H9 (cell line): ENCODE results near the gene HECTD3. TPM values are rescaled to one million over a fixed set of nuclear protein-coding genes. Genes with fewer than 3 reads are reported as not detected.

Source experiments
- DNase-seq: peaks from one replicate; pipeline ENCODE4 v3.0.0-alpha.2; 2017
- H2AFZ ChIP-seq: one replicate; pipeline ENCODE4 v1.6.1; 2013; ENCODE audit warnings: mild to moderate bottlenecking, low read length, control low read depth, moderate library complexity
- H2AK5ac ChIP-seq: 2 replicates; pipeline ENCODE4 v1.6.1; 2013; ENCODE audit warnings: low read length, control low read depth, mixed read lengths; ENCODE audit not compliant: insufficient read length
- H2BK120ac ChIP-seq: one replicate; pipeline ENCODE4 v1.6.1; 2013; ENCODE audit warnings: low read depth, mild to moderate bottlenecking, low read length, control low read depth, inconsistent platforms; ENCODE audit not compliant: poor library complexity, severe bottlenecking
- H2BK12ac ChIP-seq: 2 replicates; pipeline ENCODE4 v1.6.1; 2013; ENCODE audit warnings: low read length, control low read depth, mixed read lengths, low read depth; ENCODE audit not compliant: insufficient read length
- H2BK15ac ChIP-seq: 2 replicates; pipeline ENCODE4 v1.6.1; 2013; ENCODE audit warnings: low read depth, low read length, control low read depth
- H2BK20ac ChIP-seq: one replicate; pipeline ENCODE4 v1.6.1; 2013; ENCODE audit warnings: low read depth, mild to moderate bottlenecking, low read length, control low read depth, inconsistent platforms; ENCODE audit not compliant: poor library complexity, severe bottlenecking
- H2BK5ac ChIP-seq: 2 replicates; pipeline ENCODE4 v1.6.1; 2013; ENCODE audit warnings: low read length, control low read depth, mixed read lengths; ENCODE audit not compliant: insufficient read length
- H3K14ac ChIP-seq: 2 replicates; pipeline ENCODE4 v1.6.1; 2013; ENCODE audit warnings: low read length, control low read depth; ENCODE audit not compliant: insufficient read depth
- H3K18ac ChIP-seq: 2 replicates; pipeline ENCODE4 v1.6.1; 2013; ENCODE audit warnings: low read depth, mild to moderate bottlenecking, mixed read lengths, low read length, control low read depth; ENCODE audit not compliant: insufficient read length
- H3K23ac ChIP-seq: 2 replicates; pipeline ENCODE4 v1.6.1; 2013; ENCODE audit warnings: low read length, control low read depth, mixed read lengths, low read depth; ENCODE audit not compliant: insufficient read length
- H3K23me2 ChIP-seq: 2 replicates; pipeline ENCODE4 v1.6.1; 2013; ENCODE audit warnings: low read depth, mild to moderate bottlenecking, mixed read lengths, low read length, control low read depth; ENCODE audit not compliant: insufficient read length, poor library complexity, severe bottlenecking
- H3K27ac ChIP-seq: 2 replicates; pipeline ENCODE4 v1.5.1; 2013; ENCODE audit warnings: low read length, control low read depth, mixed read lengths, low read depth; ENCODE audit not compliant: insufficient read length
- H3K27me3 ChIP-seq: 2 replicates; pipeline ENCODE4 v1.6.1; 2013; ENCODE audit warnings: low read length, control low read depth, inconsistent platforms; ENCODE audit not compliant: insufficient read depth
- H3K4ac ChIP-seq: 2 replicates; pipeline ENCODE4 v1.6.1; 2013; ENCODE audit warnings: low read depth, mild to moderate bottlenecking, control low read depth, inconsistent platforms, low read length, moderate library complexity
- H3K4me1 ChIP-seq: 2 replicates; pipeline ENCODE4 v1.6.1; 2013; ENCODE audit warnings: low read length, control low read depth, inconsistent platforms; ENCODE audit not compliant: insufficient read depth
- H3K4me2 ChIP-seq: 2 replicates; pipeline ENCODE4 v1.6.1; 2013; ENCODE audit warnings: low read length, control low read depth, mixed read lengths; ENCODE audit not compliant: insufficient read length, insufficient read depth
- H3K56ac ChIP-seq: 2 replicates; pipeline ENCODE4 v1.6.1; 2013; ENCODE audit warnings: low read depth, mild to moderate bottlenecking, mixed read lengths, low read length, control low read depth; ENCODE audit not compliant: insufficient read length
- H3K79me1 ChIP-seq: 2 replicates; pipeline ENCODE4 v1.6.1; 2013; ENCODE audit warnings: low read depth, mild to moderate bottlenecking, moderate library complexity, low read length, control low read depth, inconsistent platforms; ENCODE audit not compliant: insufficient read depth, poor library complexity, severe bottlenecking
- H3K79me2 ChIP-seq: 2 replicates; pipeline ENCODE4 v1.6.1; 2013; ENCODE audit warnings: low read length, control low read depth, inconsistent platforms; ENCODE audit not compliant: insufficient read depth
- H3K9ac ChIP-seq: 2 replicates; pipeline ENCODE4 v1.6.1; 2013; ENCODE audit warnings: low read length, control low read depth, mixed read lengths; ENCODE audit not compliant: insufficient read length; ENCODE audit errors: extremely low read depth
- H3K9me3 ChIP-seq: one replicate; pipeline ENCODE4 v1.6.1; 2013; ENCODE audit warnings: low read depth, low read length, inconsistent platforms; ENCODE audit not compliant: control insufficient read depth
- H3T11ph ChIP-seq: one replicate; pipeline ENCODE4 v1.6.1; 2013; ENCODE audit warnings: mild to moderate bottlenecking, low read length, control low read depth, inconsistent platforms
- H4K20me1 ChIP-seq: one replicate; pipeline ENCODE4 v1.6.1; 2013; ENCODE audit not compliant: control insufficient read depth, insufficient read length, insufficient read depth
- H4K5ac ChIP-seq: 2 replicates; pipeline ENCODE4 v1.6.1; 2013; ENCODE audit warnings: low read depth, mild to moderate bottlenecking, mixed read lengths, low read length, control low read depth; ENCODE audit not compliant: insufficient read length
- H4K8ac ChIP-seq: replicated peaks from 2 replicates; pipeline ENCODE4 v1.6.1; 2013; ENCODE audit warnings: low read length, control low read depth, mixed read lengths, low read depth; ENCODE audit not compliant: insufficient read length
- H4K91ac ChIP-seq: 2 replicates; pipeline ENCODE4 v1.6.1; 2013; ENCODE audit warnings: low read depth, mild to moderate bottlenecking, moderate library complexity, mixed read lengths, low read length, control low read depth; ENCODE audit not compliant: insufficient read length
- H3K27ac Mint-ChIP-seq, 3 experiments: 2 replicates in 2 of 3; 3 replicates in 1 of 3; pipeline ENCODE4 v1.8.0; 2020 to 2021; ENCODE audit warnings: mixed read lengths in 3 of 3, mild to moderate bottlenecking in 1 of 3, moderate library complexity in 1 of 3
- H3K27me3 Mint-ChIP-seq: 2 replicates; pipeline ENCODE4 v1.8.0; 2021; ENCODE audit warnings: low read depth, mild to moderate bottlenecking, moderate library complexity, mixed read lengths
- H3K36me3 Mint-ChIP-seq, 3 experiments: 2 replicates in 2 of 3; 3 replicates in 1 of 3; pipeline ENCODE4 v1.8.0; 2020 to 2021; ENCODE audit warnings: low read depth in 3 of 3, mixed read lengths in 3 of 3; ENCODE audit not compliant: insufficient read depth in 1 of 3
- H3K4me1 Mint-ChIP-seq, 2 experiments: 2 replicates each; pipeline ENCODE4 v1.8.0; 2020; ENCODE audit warnings: mixed read lengths in 2 of 2
- H3K4me3 Mint-ChIP-seq, 2 experiments: 2 replicates in 1 of 2; 3 replicates in 1 of 2; pipeline ENCODE4 v1.8.0; 2020 to 2021; ENCODE audit warnings: mild to moderate bottlenecking in 2 of 2, mixed read lengths in 2 of 2, moderate library complexity in 1 of 2
- H3K9me3 Mint-ChIP-seq, 2 experiments: 2 replicates in 1 of 2; 3 replicates in 1 of 2; pipeline ENCODE4 v1.8.0; 2020; ENCODE audit warnings: mild to moderate bottlenecking in 2 of 2, mixed read lengths in 2 of 2, moderate library complexity in 1 of 2
- CTCF ChIP-seq: fragments of 200-600 bp; sonication (generic); conservative IDR thresholded peaks from 3 replicates; pipeline ENCODE4 v1.8.0; 2021; ENCODE audit warnings: antibody characterized with exemption, mild to moderate bottlenecking
- WGBS: extraction: QIAGEN DNeasy Blood & Tissue Kit; methylation state at CpG from one replicate; pipeline ENCODE4 v1.1.7; 2013; ENCODE audit warnings: missing lambda C conversion rate, low lambda C conversion rate, mixed read lengths; ENCODE audit not compliant: insufficient read length; ENCODE audit errors: extremely low coverage; 5-methylcytosine and 5-hydroxymethylcytosine counted together
- total RNA-seq: library from RNA; stranded (reverse); gene quantifications from 2 replicates; pipeline ENCODE4 v1.2.1, GENCODE V29; 2021

The HECTD3 gene
- total RNA-seq, 1 experiment from 2014 or later, result 36.0 TPM

GRCh38 chr1:44988531-44989156 lies 22.5 kb downstream of the HECTD3 start:
- Histone ChIP-seq H4K91ac (no peak overlapping the region), H3K9ac (no peak overlapping the region), H3K27ac (no peak overlapping the region), H2BK15ac (no peak overlapping the region), H3K9me3 (no peaks in the 10 kb centered on the region), H3K18ac (no peak overlapping the region), H3K27me3 (no peaks in the 10 kb centered on the region), H2BK120ac (no peak overlapping the region), H2BK20ac (no peak overlapping the region), H4K20me1 (no peaks in the 10 kb centered on the region), H3K4me2 (no peak overlapping the region), H3T11ph (no peak overlapping the region), H3K4me1 (peaks cover 5% of the 10 kb centered on the region; the same call in 1 of the 2 replicates), H4K5ac (no peak overlapping the region), H3K23ac (no peak overlapping the region), H3K23me2 (peaks cover 9% of the 10 kb centered on the region), H2BK12ac (no peak overlapping the region), H3K56ac (no peak overlapping the region), H2BK5ac (no peak overlapping the region), H2AK5ac (no peak overlapping the region), H3K79me1 (no peaks in the 10 kb centered on the region), H3K79me2 (no peaks in the 10 kb centered on the region), H3K14ac (no peak overlapping the region), H3K4ac (no peak overlapping the region), H4K8ac (no peak overlapping the region), H2AFZ (no peak overlapping the region)
- WGBS, result 100% methylated on average over 2 of the region's 24 CpGs
- no peak overlapping the region for H3K4me3 Mint-ChIP-seq
- peaks cover 9 to 17% of the 10 kb centered on the region in 2 experiments for H3K4me1 Mint-ChIP-seq
- H3K9me3 Mint-ChIP-seq, result peaks cover 2 to 3% of the 10 kb centered on the region in 2 experiments; a peak in 3 of 5 replicates
- no peak overlapping the region for H3K27ac Mint-ChIP-seq
- peaks cover 0 to 4% (median 3%) of the 10 kb centered on the region in 3 experiments; a peak in 1 of 7 replicates for H3K36me3 Mint-ChIP-seq
- no peak for TF ChIP-seq CTCF
- no peak for DNase-seq
- H3K27me3 Mint-ChIP-seq, result no peaks in the 10 kb centered on the region
